WTC11 (cell line): ENCODE results near the gene CPE. TPM values are rescaled to one million over a fixed set of nuclear protein-coding genes. Genes with fewer than 3 reads are reported as not detected.

Experiments used
- ATAC-seq: fragments of 200-7000 bp; cut with Tn5 transposase; 2 replicates; pipeline ENCODE4 v1.10.0; 2021; ENCODE audit warnings: mild to moderate bottlenecking, moderate library complexity
- CTCF ChIA-PET: fragments of 300-600 bp; sonication (Branson Sonifier 250); formaldehyde crosslinking; loops from one replicate; lab custom pipeline; 2021; ENCODE audit warnings: antibody characterized with exemption; lab: Charles Lee
- POLR2A ChIA-PET: fragments of 350-600 bp; sonication (Branson Sonifier 250); formaldehyde crosslinking; loops from one replicate; lab custom pipeline; 2021; ENCODE audit warnings: antibody characterized with exemption; lab: Charles Lee
- DNase-seq: peaks from one replicate; pipeline ENCODE4 v3.0.0; 2021; ENCODE audit warnings: low spot score
- H3K27ac Mint-ChIP-seq: 2 replicates; pipeline ENCODE4 v1.8.0; 2021; ENCODE audit warnings: mixed read lengths
- H3K27me3 Mint-ChIP-seq: 2 replicates; pipeline ENCODE4 v1.8.0; 2021; ENCODE audit warnings: low read depth, mild to moderate bottlenecking, moderate library complexity, mixed read lengths
- H3K36me3 Mint-ChIP-seq: 2 replicates; pipeline ENCODE4 v1.8.0; 2021; ENCODE audit warnings: mixed read lengths
- H3K4me1 Mint-ChIP-seq: 2 replicates; pipeline ENCODE4 v1.8.0; 2022; ENCODE audit warnings: mixed read lengths
- H3K4me3 Mint-ChIP-seq: 2 replicates; pipeline ENCODE4 v1.8.0; 2021; ENCODE audit warnings: mild to moderate bottlenecking, moderate library complexity, mixed read lengths
- H3K9me3 Mint-ChIP-seq: 2 replicates; pipeline ENCODE4 v1.8.0; 2021; ENCODE audit warnings: mixed read lengths
- ELF4 ChIP-seq: sonication (generic); formaldehyde crosslinking; IDR thresholded peaks from 2 replicates; pipeline ENCODE4 v1.8.1; 2022; ENCODE audit warnings: low read depth, mild to moderate bottlenecking, moderate library complexity, missing genetic modification reagents
- HMGA2 ChIP-seq: fragments of 250-450 bp; sonication (Bioruptor Pico); IDR thresholded peaks from 2 replicates; pipeline ENCODE4 v1.4.0; 2021; ENCODE audit warnings: mild to moderate bottlenecking, moderate library complexity
- MXD4 ChIP-seq: fragments of 250-450 bp; sonication (Bioruptor Pico); IDR thresholded peaks from 2 replicates; pipeline ENCODE4 v1.8.0; 2021; ENCODE audit warnings: mild to moderate bottlenecking, moderate library complexity, borderline replicate concordance
- MYBL2 ChIP-seq: sonication (generic); formaldehyde crosslinking; IDR thresholded peaks from 2 replicates; pipeline ENCODE4 v1.8.1; 2023; ENCODE audit warnings: mild to moderate bottlenecking, moderate library complexity, missing genetic modification reagents
- ZBTB43 ChIP-seq: sonication (generic); formaldehyde crosslinking; IDR thresholded peaks from 2 replicates; pipeline ENCODE4 v1.8.1; 2023; ENCODE audit warnings: mild to moderate bottlenecking, missing genetic modification reagents
- ZNF512 ChIP-seq: sonication (generic); formaldehyde crosslinking; IDR thresholded peaks from 2 replicates; pipeline ENCODE4 v1.8.1; 2022; ENCODE audit warnings: missing genetic modification reagents, borderline replicate concordance
- microRNA-seq: library from miRNA; unstranded; fragments of <30 nt; microRNA quantifications from one replicate; pipeline ENCODE4 v1.2.0, GENCODE V29; 2022; ENCODE audit warnings: borderline number of aligned reads
- total RNA-seq: library from RNA; stranded (reverse); gene quantifications from 3 replicates; pipeline ENCODE4 v1.2.3, GENCODE V29; 2021

Gene CPE
- total RNA-seq, 1 experiment from 2014 or later, result 9.2 TPM

DNA sequence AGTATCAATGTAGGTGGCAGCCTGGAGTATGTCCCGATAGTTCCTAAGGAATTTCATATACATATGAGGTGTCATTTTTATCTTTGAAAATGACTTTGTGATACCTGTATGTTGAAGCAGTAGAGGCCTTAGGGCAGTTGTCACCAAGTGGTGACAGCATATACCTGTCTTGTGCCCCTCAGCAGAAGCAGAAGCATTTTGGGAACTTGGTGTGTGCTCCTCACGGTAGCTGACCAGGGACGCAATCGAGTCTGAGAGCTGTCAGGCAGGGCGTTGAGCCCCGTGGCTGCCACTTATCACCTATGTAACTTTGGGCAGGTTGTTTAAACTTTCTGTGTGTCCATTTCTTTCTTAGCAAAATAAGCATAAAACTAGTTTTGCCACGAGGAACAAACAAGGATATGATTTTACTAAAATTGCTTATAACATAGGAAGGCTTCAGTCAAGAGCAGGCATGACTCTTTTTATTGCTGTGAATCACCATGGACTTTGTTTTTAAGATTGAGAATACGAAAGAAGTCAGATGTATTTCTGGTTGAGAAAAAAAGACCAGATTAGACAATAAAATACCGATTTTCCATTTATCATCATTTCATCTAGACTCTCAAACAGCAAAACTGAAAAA lies 161.5 kb downstream of the CPE start:
- DNase-seq, result no peak
- ChIA-PET POLR2A (no interaction called here), CTCF (interaction anchor here (1.8 kb wide), 1 partner anchor 47 kb away, joined by 4 read pairs; no protein-coding TSS in a partner anchor)
- no peak for TF ChIP-seq MYBL2 (CRISPR knock-in tag)
- ATAC-seq, result no peak
- no peaks in the 10 kb centered on the region for H3K27me3 Mint-ChIP-seq
- H3K4me3 Mint-ChIP-seq, result no peak overlapping the region
- peaks cover 4% of the 10 kb centered on the region; the same call in 1 of the 2 replicates for H3K9me3 Mint-ChIP-seq
- H3K4me1 Mint-ChIP-seq, result no peaks in the 10 kb centered on the region
- no peak overlapping the region for H3K27ac Mint-ChIP-seq
- no peaks in the 10 kb centered on the region for H3K36me3 Mint-ChIP-seq

- Mint-ChIP-seq H3K9me3 (peaks cover 7% of the 10 kb centered on the region; the same call in 1 of the 2 replicates), H3K27me3 (no peaks in the 10 kb centered on the region), H3K4me1 (no peaks in the 10 kb centered on the region), H3K36me3 (no peaks in the 10 kb centered on the region), H3K4me3 (no peak overlapping the region), H3K27ac (no peak overlapping the region)
- DNase-seq (no peak), ATAC-seq (no peak)
- ChIA-PET CTCF (interaction anchor here (0.6 to 2.6 kb wide), 3 partner anchors 49 to 550 kb away, joined by 5 to 19 read pairs (median 7); no protein-coding TSS in a partner anchor), POLR2A (no interaction called here)
- TF ChIP-seq MXD4, result no peak
- TF ChIP-seq HMGA2, result peak; percentile 5; the same call in 1 of the 2 replicates
- no peak for TF ChIP-seq ELF4 (CRISPR knock-in tag)
These were observed 163.1 kb downstream of the CPE start for GRCh38 chr4:165541851-165542459.

GRCh38 chr4:165542476-165542875 lies 163.7 kb downstream of the CPE start:
- ChIA-PET POLR2A (no interaction called here), CTCF (interaction anchor here (1.1 to 2.6 kb wide), 3 partner anchors 49 to 549 kb away, joined by 3 to 19 read pairs (median 7); no protein-coding TSS in a partner anchor)
- Mint-ChIP-seq H3K4me3 (no peak overlapping the region), H3K27me3 (no peaks in the 10 kb centered on the region), H3K4me1 (no peaks in the 10 kb centered on the region), H3K27ac (no peak overlapping the region), H3K9me3 (peaks cover 7% of the 10 kb centered on the region; the same call in 1 of the 2 replicates), H3K36me3 (no peaks in the 10 kb centered on the region)
- DNase-seq (no peak), ATAC-seq (no peak)
- TF ChIP-seq ZNF512 (CRISPR knock-in tag) (no peak), ZBTB43 (no peak)

Small RNA genes lying within 50 kb of the gene (microRNA-seq; reads per million reads assigned to microRNA genes)
- gene MIR578, result not detected

Other genes with a start within 250 kb of the CPE start
- 9.8 to 12.4 TPM (median 10.8 TPM) in 3 replicates for gene KLHL2, start 171.4 kb upstream of the CPE start, total RNA-seq
- 72.9 to 89.9 TPM (median 86.8 TPM) in 3 replicates for gene MSMO1, start 51.3 kb upstream of the CPE start, total RNA-seq